Fibroblast of the aortic adventitia (primary cell): ENCODE measurements around the gene CT47C1. TPM values are rescaled to one million over a fixed set of nuclear protein-coding genes. Genes with fewer than 3 reads are reported as not detected.
"Not testable (repeated sequence)": the region's sequence is repeated elsewhere in the genome, so short reads cannot be mapped to it uniquely, and the experiment has no call there.

Source experiments
- DNase-seq: peaks from one replicate; pipeline ENCODE4 v3.0.0-alpha.2; 2010; ENCODE audit warnings: low read depth
- H3K4me3 ChIP-seq: 2 replicates; pipeline ENCODE4 v1.5.1; 2011; ENCODE audit warnings: low read depth, mild to moderate bottlenecking, control low read depth, low read length, moderate library complexity
- total RNA-seq: library from RNA; depleted of rRNA; stranded (reverse); fragments of >200 nt; gene quantifications from 2 replicates; pipeline ENCODE4 v1.2.3, GENCODE V29; 2012; ENCODE audit warnings: low replicate concordance
- TF ChIP-seq, protein P1 (sequence below): IDR thresholded peaks from 2 replicates; pipeline ENCODE4 v1.5.1; 2011; ENCODE audit warnings: mild to moderate bottlenecking, low read length, control low read depth, inconsistent platforms; ENCODE audit not compliant: insufficient read depth

The CT47C1 gene
- total RNA-seq, result not detected in 2 replicates

DNA sequence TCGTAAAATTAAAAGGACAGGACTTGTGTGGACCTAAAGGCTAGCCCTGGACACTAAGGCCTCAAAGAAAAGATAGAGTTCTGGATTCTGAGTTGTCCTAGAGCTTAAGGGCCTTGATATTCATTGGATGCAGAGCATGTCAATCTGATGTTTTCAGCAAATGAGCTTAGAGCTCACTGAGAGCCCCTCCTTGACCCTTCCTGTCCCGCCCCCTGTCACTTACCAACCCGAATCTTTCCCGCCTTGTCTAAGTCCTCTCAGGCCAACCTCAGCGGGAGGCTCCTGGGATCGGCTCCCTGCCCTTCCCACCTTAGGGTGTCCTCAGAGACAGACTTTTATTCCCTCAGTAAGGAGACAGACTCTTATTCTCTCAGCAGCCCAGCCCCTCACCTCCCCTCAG, at the start of gene CT47C1:
TSS of gene CT47C1 (plus strand) at position 250 of the 400 bp plus-strand sequence. CDS start 233 bp downstream, outside the sequence.
- DNase-seq, result no peak
- TF ChIP-seq, protein P1, sequence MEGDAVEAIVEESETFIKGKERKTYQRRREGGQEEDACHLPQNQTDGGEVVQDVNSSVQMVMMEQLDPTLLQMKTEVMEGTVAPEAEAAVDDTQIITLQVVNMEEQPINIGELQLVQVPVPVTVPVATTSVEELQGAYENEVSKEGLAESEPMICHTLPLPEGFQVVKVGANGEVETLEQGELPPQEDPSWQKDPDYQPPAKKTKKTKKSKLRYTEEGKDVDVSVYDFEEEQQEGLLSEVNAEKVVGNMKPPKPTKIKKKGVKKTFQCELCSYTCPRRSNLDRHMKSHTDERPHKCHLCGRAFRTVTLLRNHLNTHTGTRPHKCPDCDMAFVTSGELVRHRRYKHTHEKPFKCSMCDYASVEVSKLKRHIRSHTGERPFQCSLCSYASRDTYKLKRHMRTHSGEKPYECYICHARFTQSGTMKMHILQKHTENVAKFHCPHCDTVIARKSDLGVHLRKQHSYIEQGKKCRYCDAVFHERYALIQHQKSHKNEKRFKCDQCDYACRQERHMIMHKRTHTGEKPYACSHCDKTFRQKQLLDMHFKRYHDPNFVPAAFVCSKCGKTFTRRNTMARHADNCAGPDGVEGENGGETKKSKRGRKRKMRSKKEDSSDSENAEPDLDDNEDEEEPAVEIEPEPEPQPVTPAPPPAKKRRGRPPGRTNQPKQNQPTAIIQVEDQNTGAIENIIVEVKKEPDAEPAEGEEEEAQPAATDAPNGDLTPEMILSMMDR, result no peak
- no peak within 1 kb of the TSS for H3K4me3 ChIP-seq

DNA sequence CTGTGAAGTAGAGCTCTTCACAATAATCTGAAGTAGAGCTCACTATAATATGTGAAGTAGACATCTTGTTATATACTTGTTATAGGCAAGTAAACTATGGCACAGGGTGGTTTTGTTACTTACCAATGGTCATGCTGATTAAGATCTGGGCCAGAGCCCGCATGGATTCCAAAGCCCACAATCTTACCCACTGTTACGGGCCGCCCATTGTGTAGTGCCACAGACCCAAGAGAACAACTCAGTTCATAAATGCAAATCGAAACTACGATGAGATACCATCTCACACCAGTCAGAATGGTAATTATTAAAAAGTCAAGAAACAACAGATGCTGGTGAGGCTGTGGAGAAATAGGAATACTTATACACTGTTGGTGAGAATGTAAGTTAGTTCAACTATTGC, 46.9 kb upstream of the CT47C1 start:
- H3K4me3 ChIP-seq, result no peak overlapping the region
- no peak for DNase-seq
- TF ChIP-seq, protein P1, result no peak

DNA sequence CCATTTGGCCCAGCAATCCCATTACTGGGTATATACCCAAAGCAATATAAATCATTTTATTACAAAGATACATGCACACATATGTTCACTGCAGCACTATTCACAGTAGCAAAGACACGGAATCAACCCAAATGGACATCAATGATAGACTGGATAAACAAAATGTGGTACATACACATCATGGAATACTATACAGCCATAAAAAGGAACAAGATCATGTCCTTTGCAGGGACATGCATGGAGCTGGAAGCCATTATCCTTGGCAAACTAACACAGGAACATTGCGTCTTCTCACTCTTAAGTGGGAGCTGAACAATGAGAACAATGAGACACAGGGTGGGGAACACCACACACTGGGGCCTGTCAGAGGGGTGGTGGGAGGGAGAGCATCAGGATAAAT, 46.4 kb upstream of the CT47C1 start:
- not testable (repeated sequence) for DNase-seq, H3K4me3 ChIP-seq

DNA sequence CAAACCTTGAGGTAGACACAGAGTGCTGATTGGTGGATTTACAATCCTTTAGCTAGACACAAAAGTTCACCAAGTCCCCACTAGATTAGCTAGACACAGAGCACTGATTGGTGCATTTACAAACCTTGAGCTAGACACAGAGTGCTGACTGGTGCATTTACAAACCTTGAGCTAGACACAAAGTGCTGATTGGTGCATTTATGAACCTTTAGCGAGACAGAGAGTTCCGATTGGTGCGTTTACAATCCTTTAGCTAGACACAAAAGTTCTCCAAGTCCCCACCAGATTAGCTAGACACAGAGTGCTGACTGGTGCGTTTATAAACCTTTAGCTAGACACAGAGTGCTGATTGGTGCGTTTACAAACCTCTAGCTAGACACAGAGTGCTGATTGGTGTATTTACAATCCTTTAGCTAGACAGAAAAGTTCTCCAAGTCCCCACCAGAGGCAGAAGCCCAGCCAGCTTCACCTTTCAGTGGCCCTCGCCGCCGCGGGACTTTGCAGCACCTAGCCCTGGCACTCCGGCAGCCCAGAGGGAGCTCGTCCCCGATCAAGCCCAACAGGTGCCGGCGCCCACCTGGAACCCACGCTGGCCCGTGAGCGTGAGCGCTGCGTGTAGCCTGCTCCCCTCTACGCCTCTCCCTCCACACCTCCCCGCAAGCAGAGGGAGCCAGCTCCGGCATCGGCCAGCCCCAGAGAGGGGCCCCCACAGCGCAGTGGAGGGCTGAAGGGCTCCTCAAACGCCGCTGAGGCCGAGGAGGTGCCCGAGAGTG, 44.6 kb upstream of the CT47C1 start:
- DNase-seq, H3K4me3 ChIP-seq: not testable (repeated sequence)

DNA sequence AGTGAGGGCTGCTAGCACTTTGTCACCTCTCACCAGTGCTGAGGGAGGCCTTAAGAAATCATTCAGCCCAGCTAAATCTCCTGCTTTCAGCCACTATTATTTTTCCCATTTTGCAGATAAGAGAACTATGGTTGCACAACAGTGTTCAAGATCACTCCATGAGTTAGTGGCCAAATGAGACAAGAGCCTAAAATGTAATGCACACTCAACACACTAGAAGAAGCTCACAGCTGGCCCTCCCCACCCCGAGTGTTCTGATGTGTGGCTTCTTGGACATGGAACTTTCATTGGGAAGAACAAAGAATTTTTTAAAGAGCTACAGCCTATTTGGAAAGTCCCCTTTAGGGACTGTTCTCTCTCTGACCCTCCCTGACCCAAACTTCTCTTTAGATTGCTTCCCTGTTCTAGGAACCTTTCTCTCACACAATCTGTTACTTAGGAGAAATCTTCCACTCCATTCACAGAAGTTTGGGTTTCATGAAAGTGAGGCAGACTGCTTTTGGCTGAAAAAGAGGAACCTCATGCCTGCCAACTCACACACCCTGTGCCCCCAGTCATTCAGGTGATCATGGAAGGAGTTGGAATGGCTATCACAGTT, 44.0 kb upstream of the CT47C1 start:
- TF ChIP-seq, protein P1, result no peak
- H3K4me3 ChIP-seq, result no peak overlapping the region
- peak; percentile 6 for DNase-seq

DNA sequence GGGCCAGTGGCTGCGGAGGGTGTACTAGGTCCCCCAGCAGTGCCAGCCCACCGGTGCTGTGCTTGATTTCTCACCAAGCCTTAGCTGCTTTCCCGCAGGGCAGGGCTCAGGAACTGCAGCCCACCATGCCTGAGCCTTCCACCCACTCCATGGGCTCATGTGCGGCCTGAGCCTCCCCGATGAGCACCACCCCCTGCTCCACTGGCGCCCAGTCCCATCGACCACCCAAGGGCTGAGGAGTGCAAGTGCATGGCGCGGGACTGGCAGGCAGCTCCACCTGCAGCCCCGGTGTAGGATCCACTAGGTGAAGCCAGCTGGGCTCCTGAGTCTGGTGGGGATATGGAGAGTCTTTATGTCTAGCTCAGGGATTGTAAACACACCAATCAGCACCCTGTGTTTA, 43.1 kb upstream of the CT47C1 start:
- not testable (repeated sequence) for DNase-seq, H3K4me3 ChIP-seq

DNA sequence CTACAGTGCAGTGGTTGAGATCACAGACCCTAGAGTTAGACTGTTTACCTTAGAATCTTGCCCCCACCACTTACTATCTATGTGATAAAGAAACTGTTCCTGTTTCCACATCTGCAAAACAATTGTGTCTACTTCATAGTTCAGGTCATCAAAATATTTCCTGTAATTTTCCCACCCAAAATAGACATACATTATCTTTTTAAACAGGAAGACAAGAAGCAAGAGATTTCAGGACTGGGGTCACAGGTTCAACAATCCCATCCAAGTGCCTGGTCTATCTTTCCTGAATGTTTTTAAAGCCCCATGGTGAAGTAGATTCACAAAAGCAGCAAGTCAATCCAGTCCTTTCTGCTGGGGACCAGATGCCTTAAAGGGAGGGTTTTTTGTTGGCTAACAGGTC, 41.8 kb upstream of the CT47C1 start:
- TF ChIP-seq, protein P1, result no peak
- H3K4me3 ChIP-seq, result no peak overlapping the region
- no peak for DNase-seq

DNA sequence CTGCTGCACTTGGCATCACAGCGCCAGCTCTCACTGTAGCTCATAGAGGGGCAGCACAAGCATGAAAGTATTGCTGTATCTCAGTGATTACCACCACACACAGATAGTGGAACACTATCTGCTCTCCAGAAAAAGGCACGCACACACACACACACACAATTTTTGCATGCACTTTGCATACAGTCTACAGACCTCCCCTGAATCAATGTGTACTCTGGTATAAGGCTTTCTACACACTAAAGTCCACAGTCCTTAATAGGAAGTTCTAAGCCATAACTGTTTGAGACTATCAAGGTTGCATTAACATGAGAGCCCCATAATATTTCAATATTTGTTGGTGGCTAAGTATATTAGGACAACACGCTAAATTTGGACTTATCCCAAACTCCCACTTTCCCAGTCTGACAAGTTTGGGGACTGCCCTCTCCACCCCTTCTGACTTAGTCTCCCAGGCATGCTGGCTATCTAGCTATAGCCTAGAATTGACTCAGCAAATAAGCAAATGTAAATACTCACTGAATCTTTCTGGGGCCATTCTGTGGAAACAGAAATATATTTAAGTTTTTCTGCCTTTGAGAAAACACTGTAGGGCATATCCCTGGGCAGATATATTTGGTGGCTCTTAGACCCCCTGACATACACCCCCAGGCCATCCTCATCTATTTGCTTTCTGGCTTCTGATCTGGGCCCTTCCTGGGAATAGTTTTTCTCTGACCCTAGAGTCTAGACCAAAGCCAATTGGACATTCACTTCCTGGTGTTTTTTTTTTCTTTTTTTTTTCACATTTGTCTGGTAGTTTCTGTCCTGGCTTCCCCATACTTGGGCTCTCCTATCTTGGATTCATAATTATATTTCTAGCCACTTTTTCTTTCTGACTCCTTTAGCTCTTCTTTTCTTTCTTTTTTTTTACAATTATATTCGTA, 36.4 kb upstream of the CT47C1 start:
- TF ChIP-seq, protein P1, result no peak
- DNase-seq, result no peak

More for the DNA sequence above, 36.4 kb upstream of the CT47C1 start:
- no peak overlapping the region for H3K4me3 ChIP-seq
